K562 (cell line): ENCODE results near the gene TMEM151A. TPM values are rescaled to one million over a fixed set of nuclear protein-coding genes. Genes with fewer than 3 reads are reported as not detected.
A peak's percentile ranks its signal among the peaks of the same experiment; 100 is the strongest.

Experiments used
- ATAC-seq: fragments of 200-7000 bp; cut with Tn5 transposase; 3 replicates; pipeline ENCODE4 v1.9.1; 2020; ENCODE audit warnings: moderate library complexity
- BruUV-seq: library from RNA; stranded (reverse); fragments of 400-500 nt; replicated peaks from 2 replicates; lab custom pipeline; 2021; lab: Mats Ljungman, UMichigan
- CTCF ChIA-PET: fragments of 300-600 bp; formaldehyde crosslinking; extraction: SDS; loops from one replicate; lab custom pipeline; 2021; ENCODE audit warnings: low intra/inter-chr PET ratio; lab: Yijun Ruan, JAX
- POLR2A ChIA-PET: fragments of 300-600, 350-650 bp; sonication (Branson Sonifier 250); formaldehyde crosslinking; extraction: SDS; loops from one replicate; lab custom pipeline; 2021; ENCODE audit warnings: antibody characterized with exemption, inconsistent platforms; lab: Yijun Ruan, JAX
- DNase-seq, 4 experiments: peaks; one replicate each; pipeline versions ENCODE4 v3.0.0 to v3.0.0-alpha.2; 2011 to 2018; ENCODE audit warnings: low spot score in 3 of 4, mixed read lengths in 3 of 4; ENCODE audit errors: extremely low read depth in 1 of 4
- FAIRE-seq: peaks from 2 replicates; lab custom pipeline; 2011; peaks lifted over from hg19 to GRCh38; lab: Jason Lieb, UNC
- H2AFZ ChIP-seq: 2 replicates; pipeline ENCODE4 v1.6.0; 2011; ENCODE audit warnings: low read depth, low read length, control low read depth, inconsistent platforms
- H3K27ac ChIP-seq: fragments of 200-600 bp; 3 replicates; pipeline ENCODE4 v1.8.0; 2011; ENCODE audit warnings: low read depth, mild to moderate bottlenecking, control low read depth, inconsistent platforms, low read length, moderate library complexity, mixed read lengths; ENCODE audit errors: extremely low read depth
- H3K27me3 ChIP-seq, 2 experiments: fragments of 300-600 bp in 1 of 2; 2 replicates in 1 of 2; 3 replicates in 1 of 2; pipeline versions ENCODE4 v1.6.0 to v1.8.0; 2011; ENCODE audit warnings: inconsistent platforms in 2 of 2, low read length in 2 of 2, mild to moderate bottlenecking in 1 of 2, mixed read lengths in 1 of 2, moderate library complexity in 1 of 2; ENCODE audit not compliant: control insufficient read depth in 2 of 2, insufficient read depth in 2 of 2
- H3K36me3 ChIP-seq: fragments of 300-600 bp; 3 replicates; pipeline ENCODE4 v1.8.0; 2011; ENCODE audit warnings: mild to moderate bottlenecking, low read length, inconsistent platforms; ENCODE audit not compliant: control insufficient read depth, insufficient read depth
- H3K4me1 ChIP-seq, 2 experiments: fragments of 200-600 bp in 1 of 2; replicated peaks in 1 of 2; 2 replicates in 1 of 2; 3 replicates in 1 of 2; pipeline versions ENCODE4 v1.5.1 to v1.8.0; 2011; ENCODE audit warnings: inconsistent platforms in 2 of 2, low read length in 2 of 2, mild to moderate bottlenecking in 1 of 2, mixed read lengths in 1 of 2, moderate library complexity in 1 of 2; ENCODE audit not compliant: control insufficient read depth in 2 of 2, insufficient read depth in 2 of 2
- H3K4me2 ChIP-seq: 2 replicates; pipeline ENCODE4 v1.6.1; 2011; ENCODE audit warnings: low read length, control low read depth, inconsistent platforms, mixed read lengths; ENCODE audit not compliant: insufficient read depth
- H3K4me3 ChIP-seq: fragments of 200-600 bp; sonication (generic), shearing (Covaris generic); 2 replicates; pipeline ENCODE4 v1.5.1; 2016; ENCODE audit warnings: control low read depth, inconsistent platforms
- H3K79me2 ChIP-seq: fragments of 200-600 bp; 3 replicates; pipeline ENCODE4 v1.8.0; 2011; ENCODE audit warnings: low read length, inconsistent platforms; ENCODE audit not compliant: control insufficient read depth, insufficient read depth
- H3K9ac ChIP-seq, 2 experiments: 2 replicates each; pipeline versions ENCODE4 v1.6.0 to v1.6.1; 2011; ENCODE audit warnings: low read depth in 2 of 2, low read length in 2 of 2, control low read depth in 1 of 2, inconsistent platforms in 1 of 2, mild to moderate bottlenecking in 1 of 2, mixed read lengths in 1 of 2; ENCODE audit not compliant: insufficient read depth in 1 of 2
- H3K9me1 ChIP-seq: one replicate; pipeline ENCODE4 v1.6.0; 2011; ENCODE audit warnings: inconsistent platforms, mild to moderate bottlenecking, low read length, moderate library complexity; ENCODE audit not compliant: control insufficient read depth, insufficient read depth
- H3K9me3 ChIP-seq: replicated peaks from 2 replicates; pipeline ENCODE4 v1.5.1; 2011; ENCODE audit warnings: low read depth, low read length, inconsistent platforms; ENCODE audit not compliant: control insufficient read depth, insufficient read depth
- H4K20me1 ChIP-seq: replicated peaks from 2 replicates; pipeline ENCODE4 v1.6.1; 2011; ENCODE audit warnings: low read length, inconsistent platforms, mixed read lengths; ENCODE audit not compliant: control insufficient read depth, insufficient read depth
- CBFA2T3 ChIP-seq: fragments of 450-650 bp; IDR thresholded peaks from 2 replicates; pipeline ENCODE4 v1.6.1; 2017
- EP300 ChIP-seq: IDR thresholded peaks from 2 replicates; pipeline ENCODE4 v1.6.1; 2012; ENCODE audit warnings: low read length, improper control_type of control experiment
- RBFOX2 ChIP-seq: fragments of 200-400 bp; formaldehyde crosslinking; IDR thresholded peaks from 2 replicates; pipeline ENCODE4 v1.6.1; 2017; ENCODE audit warnings: low read depth, mild to moderate bottlenecking, low read length, moderate library complexity
- ZNF239 ChIP-seq: fragments of 250-450 bp; sonication (Bioruptor Pico); IDR thresholded peaks from 2 replicates; pipeline ENCODE4 v1.4.0; 2020; ENCODE audit warnings: mild to moderate bottlenecking
- WGBS: fragments of 100-300 bp; shearing (Covaris generic); methylation state at CpG from one replicate; pipeline ENCODE4 v1.1.6; 2016; ENCODE audit warnings: low coverage, mixed read lengths; ENCODE audit not compliant: insufficient coverage; ENCODE audit errors: missing lambda C conversion rate; 5-methylcytosine and 5-hydroxymethylcytosine counted together
- in situ Hi-C: fragments of 300-500 bp; cut with MboI; formaldehyde crosslinking; loops from 4 replicates; pipeline ENCODE4 v1.15.0; 2018; ENCODE audit warnings: inconsistent platforms, mixed read lengths
- intact Hi-C: fragments of 100-400 bp; cut with micrococcal nuclease; formaldehyde crosslinking; loops from 2 replicates; pipeline ENCODE4 v1.14.2; 2022
- polyA plus RNA-seq, 8 experiments: library from polyadenylated mRNA; depleted of rRNA in 4 of 8; stranded (reverse) in 5 of 8; unstranded in 3 of 8; fragments of >200 nt; fragmentation: Nextera tagmentation in 2 of 8; fragmentation: Illumina TruSeq in 1 of 8; extraction: Ambion mirVana in 2 of 8; extraction: Trizol in 1 of 8; gene quantifications; 2 replicates each; pipeline versions ENCODE4 v1.2.1 to v1.2.3, GENCODE V29; 2011 to 2014; ENCODE audit warnings: inconsistent platforms in 1 of 8, missing spikeins in 1 of 8
- total RNA-seq, 7 experiments: library from RNA; depleted of rRNA in 6 of 7; stranded (reverse); fragments of >200 nt in 6 of 7; fragmentation: Illumina TruSeq in 2 of 7; extraction: Trizol in 2 of 7; gene quantifications; 2 replicates each; pipeline versions ENCODE4 v1.2.1 to v1.2.3, GENCODE V29; 2011 to 2021; ENCODE audit warnings: low replicate concordance in 1 of 7

Gene TMEM151A
- total and polyA plus RNA-seq, 9 of the 15 experiments (the other 6 are each of a cell fraction or from before 2014, with no cell fraction given) = not detected

GRCh38 chr11:66337103-66337899 lies 45.6 kb downstream of the TMEM151A start:
- no TSS peak for BruUV-seq
- no peaks in the 10 kb centered on the region for H3K27me3 ChIP-seq
- no peak overlapping the region for H3K4me2 ChIP-seq
- no peak overlapping the region for H3K27ac ChIP-seq
- peaks cover 7 to 51% of the 10 kb centered on the region in 2 experiments; a peak in 4 of 5 replicates for H3K4me1 ChIP-seq
- TF ChIP-seq ZNF239 (CRISPR knock-in tag) (no peak), EP300 (no peak), RBFOX2 (peak; percentile 1; the same call in 1 of the 2 replicates), CBFA2T3 (no peak)
- H4K20me1 ChIP-seq = peaks cover 3% of the 10 kb centered on the region; the same call in 1 of the 2 replicates
- no peaks in the 10 kb centered on the region for H3K79me2 ChIP-seq
- H3K9me1 ChIP-seq = no peaks in the 10 kb centered on the region
- H3K4me3 ChIP-seq = no peak overlapping the region
- POLR2A ChIA-PET = interaction anchor here (0.6 to 1.7 kb wide), 3 partner anchors 11 to 56 kb away, joined by 3 to 5 read pairs (median 4); partner anchors contain the start of genes B4GAT1 and YIF1A
- in situ Hi-C loops = no loop called here
- intact Hi-C loops = no loop called here
- no peaks in the 10 kb centered on the region for H3K9me3 ChIP-seq
- WGBS = 77% methylated on average over 11 of the region's 18 CpGs
- peak in 1 of 4 experiments; percentile 8 for DNase-seq
- no peak overlapping the region for H2AFZ ChIP-seq
- no peak for ATAC-seq
- H3K36me3 ChIP-seq = peaks cover 51% of the 10 kb centered on the region; the same call in 2 of the 3 replicates
- H3K9ac ChIP-seq = peak overlapping the region in 1 of 2 experiments; percentile 78; a peak in 1 of 4 replicates
- no peak for FAIRE-seq
- CTCF ChIA-PET = interaction anchor here (0.5 to 1.7 kb wide), 3 partner anchors 26 to 1216 kb away, joined by 3 to 8 read pairs (median 8); no protein-coding TSS in a partner anchor
